Keratinocyte (primary cell): ENCODE results near the gene ARHGDIB. TPM values are rescaled to one million over a fixed set of nuclear protein-coding genes. Genes with fewer than 3 reads are reported as not detected.

ENCODE experiments used
- DNase-seq: peaks from one replicate; pipeline ENCODE4 v3.0.0-alpha.2; 2011; ENCODE audit warnings: low read depth, missing footprints, low spot score
- FAIRE-seq: peaks from 2 replicates; lab custom pipeline; 2011; peaks lifted over from hg19 to GRCh38; lab: Jason Lieb, UNC
- H2AFZ ChIP-seq: 2 replicates; pipeline ENCODE4 v1.6.0; 2012; ENCODE audit warnings: low read length, control low read depth, inconsistent platforms; ENCODE audit not compliant: control insufficient read depth
- H3K27ac ChIP-seq: 2 replicates; pipeline ENCODE4 v1.5.1; 2011; ENCODE audit warnings: low read length; ENCODE audit not compliant: control insufficient read depth, insufficient read depth
- H3K27me3 ChIP-seq: 3 replicates; pipeline ENCODE4 v1.6.0; 2011; ENCODE audit warnings: low read length; ENCODE audit not compliant: control insufficient read depth, insufficient read depth; ENCODE audit errors: extremely low read depth
- H3K36me3 ChIP-seq, 2 experiments: 2 replicates in 1 of 2; 3 replicates in 1 of 2; pipeline ENCODE4 v1.5.1; 2011; ENCODE audit warnings: low read length in 2 of 2, mild to moderate bottlenecking in 1 of 2; ENCODE audit not compliant: control insufficient read depth in 2 of 2, insufficient read depth in 2 of 2; ENCODE audit errors: extremely low read depth in 1 of 2
- H3K4me1 ChIP-seq: 3 replicates; pipeline ENCODE4 v1.5.1; 2011; ENCODE audit warnings: low read length; ENCODE audit not compliant: control insufficient read depth, insufficient read depth; ENCODE audit errors: extremely low read depth
- H3K4me2 ChIP-seq: 3 replicates; pipeline ENCODE4 v1.6.0; 2011; ENCODE audit warnings: low read depth, low read length; ENCODE audit not compliant: control insufficient read depth, insufficient read depth; ENCODE audit errors: extremely low read depth
- H3K4me3 ChIP-seq, 3 experiments: fragments of 200-600 bp in 1 of 3; sonication (generic) in 1 of 3; 2 replicates in 2 of 3; 3 replicates in 1 of 3; pipeline ENCODE4 v1.5.1; 2011 to 2016; ENCODE audit warnings: low read length in 3 of 3, mild to moderate bottlenecking in 3 of 3, control low read depth in 2 of 3, inconsistent platforms in 1 of 3, low read depth in 1 of 3, mixed read lengths in 1 of 3, mixed run types in 1 of 3, moderate library complexity in 1 of 3; ENCODE audit not compliant: control insufficient read depth in 2 of 3, insufficient read depth in 2 of 3; ENCODE audit errors: extremely low read depth in 1 of 3
- H3K79me2 ChIP-seq: 2 replicates; pipeline ENCODE4 v1.6.0; 2012; ENCODE audit warnings: low read length; ENCODE audit not compliant: control insufficient read depth, insufficient read depth
- H3K9ac ChIP-seq: 3 replicates; pipeline ENCODE4 v1.6.0; 2011; ENCODE audit warnings: low read length; ENCODE audit not compliant: control insufficient read depth, insufficient read depth; ENCODE audit errors: extremely low read depth
- H3K9me1 ChIP-seq: 3 replicates; pipeline ENCODE4 v1.6.0; 2011; ENCODE audit warnings: low read length; ENCODE audit not compliant: control insufficient read depth, insufficient read depth; ENCODE audit errors: extremely low read depth
- H3K9me3 ChIP-seq: 2 replicates; pipeline ENCODE4 v1.5.1; 2012; ENCODE audit warnings: low read depth, low read length; ENCODE audit not compliant: control insufficient read depth
- H4K20me1 ChIP-seq: 3 replicates; pipeline ENCODE4 v1.6.0; 2011; ENCODE audit warnings: low read length; ENCODE audit not compliant: control insufficient read depth, insufficient read depth; ENCODE audit errors: extremely low read depth
- EZH2 ChIP-seq: IDR thresholded peaks from one replicate; pipeline ENCODE4 v1.6.1; 2012; ENCODE audit warnings: inconsistent platforms, mild to moderate bottlenecking, low read length, moderate library complexity
- dilution Hi-C: fragments of 300-500 bp; cut with MboI; formaldehyde crosslinking; loops from one replicate; pipeline ENCODE4 v1.7.0; 2020; ENCODE audit warnings: low sequenced_read_pairs; ENCODE audit not compliant: extremely low pct_ligation_motif_present
- polyA plus RNA-seq, 5 experiments: library from polyadenylated mRNA; depleted of rRNA in 3 of 5; stranded (reverse) in 3 of 5; stranded (forward) in 1 of 5; unstranded in 1 of 5; fragments of >200 nt; gene quantifications; 1 replicate in 1 of 5; 2 replicates in 3 of 5; 3 replicates in 1 of 5; pipeline versions ENCODE4 v1.2.1 to v1.2.3, GENCODE V29; 2011 to 2012; ENCODE audit warnings: missing spikeins in 2 of 5, low read depth in 1 of 5, low replicate concordance in 1 of 5
- TF ChIP-seq, protein P1 (sequence below), 3 experiments: IDR thresholded peaks in 1 of 3; conservative IDR thresholded peaks in 1 of 3; optimal IDR thresholded peaks in 1 of 3; 2 replicates in 2 of 3; 3 replicates in 1 of 3; pipeline versions ENCODE3 to v1.5.1; 2011; ENCODE audit warnings: low read length in 3 of 3, mild to moderate bottlenecking in 3 of 3, moderate library complexity in 2 of 3, control low read depth in 1 of 3, inconsistent platforms in 1 of 3; ENCODE audit not compliant: insufficient read depth in 2 of 3; ENCODE audit errors: extremely low read depth in 1 of 3

Gene ARHGDIB
- polyA plus RNA-seq, 1 donor (not counting 4 experiments of a cell fraction or from before 2014, with no cell fraction given) = 164 TPM

DNA sequence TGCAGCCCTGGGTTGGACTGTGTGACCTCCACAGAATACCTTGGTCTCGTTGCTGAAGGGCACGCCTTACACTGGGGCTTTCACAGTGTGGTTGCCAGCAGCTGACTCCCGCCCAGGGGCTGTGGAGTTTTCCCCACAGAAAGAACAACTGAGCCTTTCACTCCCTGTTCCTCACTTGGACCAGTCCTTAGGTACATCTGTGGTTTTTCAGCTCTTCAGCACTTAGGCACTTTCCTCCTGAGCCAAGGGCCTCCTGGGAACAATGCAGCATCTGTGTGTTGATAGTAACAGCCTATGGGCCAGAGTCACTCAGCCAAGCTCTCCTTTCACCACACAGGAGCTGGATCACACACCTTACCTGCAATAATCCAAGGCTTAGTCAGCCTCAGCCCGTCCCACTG is 48.0 kb downstream of the ARHGDIB start:
- H3K27me3 ChIP-seq = no peaks in the 10 kb centered on the region
- H4K20me1 ChIP-seq = no peaks in the 10 kb centered on the region
- H3K4me1 ChIP-seq = peaks cover 34% of the 10 kb centered on the region
- no peaks in the 10 kb centered on the region for H3K9me1 ChIP-seq
- no peak overlapping the region for H3K9ac ChIP-seq
- dilution Hi-C loops = no loop called here
- H3K9me3 ChIP-seq = no peaks in the 10 kb centered on the region
- TF ChIP-seq, protein P1, sequence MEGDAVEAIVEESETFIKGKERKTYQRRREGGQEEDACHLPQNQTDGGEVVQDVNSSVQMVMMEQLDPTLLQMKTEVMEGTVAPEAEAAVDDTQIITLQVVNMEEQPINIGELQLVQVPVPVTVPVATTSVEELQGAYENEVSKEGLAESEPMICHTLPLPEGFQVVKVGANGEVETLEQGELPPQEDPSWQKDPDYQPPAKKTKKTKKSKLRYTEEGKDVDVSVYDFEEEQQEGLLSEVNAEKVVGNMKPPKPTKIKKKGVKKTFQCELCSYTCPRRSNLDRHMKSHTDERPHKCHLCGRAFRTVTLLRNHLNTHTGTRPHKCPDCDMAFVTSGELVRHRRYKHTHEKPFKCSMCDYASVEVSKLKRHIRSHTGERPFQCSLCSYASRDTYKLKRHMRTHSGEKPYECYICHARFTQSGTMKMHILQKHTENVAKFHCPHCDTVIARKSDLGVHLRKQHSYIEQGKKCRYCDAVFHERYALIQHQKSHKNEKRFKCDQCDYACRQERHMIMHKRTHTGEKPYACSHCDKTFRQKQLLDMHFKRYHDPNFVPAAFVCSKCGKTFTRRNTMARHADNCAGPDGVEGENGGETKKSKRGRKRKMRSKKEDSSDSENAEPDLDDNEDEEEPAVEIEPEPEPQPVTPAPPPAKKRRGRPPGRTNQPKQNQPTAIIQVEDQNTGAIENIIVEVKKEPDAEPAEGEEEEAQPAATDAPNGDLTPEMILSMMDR (optimal IDR thresholded peaks at IDR 0.05 in 1 of 3, IDR thresholded peaks at IDR 0.05 in 1 of 3, conservative IDR thresholded peaks at IDR 0.05 in 1 of 3; ENCODE audit: extremely low read depth in 1 of 3, insufficient read depth in 2 of 3, low read length in 3 of 3) = no peak
- no peak for TF ChIP-seq EZH2
- peak overlapping the region; percentile 25 for H3K4me2 ChIP-seq
- H3K36me3 ChIP-seq = no peaks in the 10 kb centered on the region
- H3K27ac ChIP-seq = peak overlapping the region; percentile 47
- H3K79me2 ChIP-seq = no peaks in the 10 kb centered on the region
- H3K4me3 ChIP-seq = no peak overlapping the region
- DNase-seq (peak; percentile 38), FAIRE-seq (peak; percentile 100)
- peak overlapping the region; percentile 22 for H2AFZ ChIP-seq

DNA sequence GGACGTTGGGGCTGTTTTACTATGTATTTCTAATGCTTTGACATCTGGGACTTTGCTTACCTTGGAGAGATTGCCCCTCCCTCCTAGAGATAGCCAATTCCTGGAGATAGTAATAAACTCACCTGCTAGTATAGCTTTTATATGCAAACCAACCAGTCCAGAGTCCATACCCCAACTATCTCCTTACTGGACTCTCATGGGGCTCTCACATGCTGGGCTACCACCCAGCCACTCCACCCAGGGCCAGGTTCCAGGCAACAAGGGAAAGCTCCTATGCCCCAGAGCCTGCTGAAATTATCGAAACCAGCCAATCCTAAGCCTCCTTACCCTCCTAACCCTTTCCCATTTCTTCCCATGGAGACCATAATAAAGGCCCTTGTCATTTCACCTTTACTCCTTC is 50.3 kb downstream of the ARHGDIB start:
- Histone ChIP-seq H3K9me3 (no peaks in the 10 kb centered on the region), H3K9me1 (no peaks in the 10 kb centered on the region), H3K4me2 (peak overlapping the region; percentile 51), H3K4me1 (peaks cover 34% of the 10 kb centered on the region), H3K79me2 (no peaks in the 10 kb centered on the region), H2AFZ (no peak overlapping the region), H3K9ac (peak overlapping the region; percentile 46), H3K27me3 (no peaks in the 10 kb centered on the region), H3K4me3 (no peak overlapping the region), H3K36me3 (no peaks in the 10 kb centered on the region), H3K27ac (peak overlapping the region; percentile 65), H4K20me1 (no peaks in the 10 kb centered on the region)
- TF ChIP-seq, protein P1 (optimal IDR thresholded peaks at IDR 0.05 in 1 of 3, IDR thresholded peaks at IDR 0.05 in 1 of 3, conservative IDR thresholded peaks at IDR 0.05 in 1 of 3; ENCODE audit: extremely low read depth in 1 of 3, insufficient read depth in 2 of 3, low read length in 3 of 3) = no peak
- TF ChIP-seq EZH2 = no peak
- DNase-seq (no peak), FAIRE-seq (peak; percentile 39)
- dilution Hi-C loops = no loop called here
